Astrocyte (in vitro differentiated cells and primary cell): Measurements from ENCODE around the gene IL15. TPM values are rescaled to one million over a fixed set of nuclear protein-coding genes. Genes with fewer than 3 reads are reported as not detected.

Experiments used
- DNase-seq: peaks from one replicate; pipeline ENCODE4 v3.0.0-alpha.2; 2010; ENCODE audit warnings: low read depth
- FAIRE-seq: peaks from 2 replicates; lab custom pipeline; 2011; peaks lifted over from hg19 to GRCh38; lab: Jason Lieb, UNC
- H2AFZ ChIP-seq: 2 replicates; pipeline ENCODE4 v1.6.0; 2012; ENCODE audit warnings: low read depth, low read length, inconsistent platforms
- H3K27ac ChIP-seq: 2 replicates; pipeline ENCODE4 v1.5.1; 2011; ENCODE audit warnings: low read depth, low read length, inconsistent platforms
- H3K27me3 ChIP-seq: 2 replicates; pipeline ENCODE4 v1.6.0; 2011; ENCODE audit warnings: low read length, inconsistent platforms; ENCODE audit not compliant: insufficient read depth
- H3K36me3 ChIP-seq: 2 replicates; pipeline ENCODE4 v1.5.1; 2011; ENCODE audit warnings: low read length, inconsistent platforms; ENCODE audit not compliant: insufficient read depth
- H3K4me1 ChIP-seq: 2 replicates; pipeline ENCODE4 v1.5.1; 2011; ENCODE audit warnings: low read length, inconsistent platforms; ENCODE audit not compliant: insufficient read depth
- H3K4me2 ChIP-seq: 2 replicates; pipeline ENCODE4 v1.6.0; 2012; ENCODE audit warnings: low read length, inconsistent platforms
- H3K4me3 ChIP-seq: 2 replicates; pipeline ENCODE4 v1.5.1; 2011; ENCODE audit warnings: low read depth, mild to moderate bottlenecking, low read length, inconsistent platforms; ENCODE audit not compliant: insufficient read depth
- H3K79me2 ChIP-seq: 2 replicates; pipeline ENCODE4 v1.6.0; 2012; ENCODE audit warnings: mild to moderate bottlenecking, low read length, inconsistent platforms; ENCODE audit not compliant: insufficient read depth
- H3K9ac ChIP-seq: 2 replicates; pipeline ENCODE4 v1.6.0; 2012; ENCODE audit warnings: mild to moderate bottlenecking, low read length, inconsistent platforms
- H3K9me3 ChIP-seq: 2 replicates; pipeline ENCODE4 v1.5.1; 2012; ENCODE audit warnings: low read depth, mild to moderate bottlenecking, low read length, inconsistent platforms; ENCODE audit not compliant: insufficient read depth
- H4K20me1 ChIP-seq: 2 replicates; pipeline ENCODE4 v1.6.0; 2012; ENCODE audit warnings: low read length, inconsistent platforms; ENCODE audit not compliant: insufficient read depth
- H3K27ac Mint-ChIP-seq: one replicate; pipeline ENCODE4 v1.8.0; 2021; ENCODE audit warnings: mild to moderate bottlenecking, mixed read lengths; ENCODE audit not compliant: unreplicated experiment
- H3K27me3 Mint-ChIP-seq: one replicate; pipeline ENCODE4 v1.8.0; 2021; ENCODE audit warnings: low read depth, mixed read lengths; ENCODE audit not compliant: unreplicated experiment
- H3K36me3 Mint-ChIP-seq: one replicate; pipeline ENCODE4 v1.8.0; 2021; ENCODE audit warnings: low read depth, mixed read lengths; ENCODE audit not compliant: unreplicated experiment
- H3K4me1 Mint-ChIP-seq: one replicate; pipeline ENCODE4 v1.8.0; 2021; ENCODE audit warnings: low read depth, mixed read lengths; ENCODE audit not compliant: unreplicated experiment
- H3K4me3 Mint-ChIP-seq: one replicate; pipeline ENCODE4 v1.8.0; 2021; ENCODE audit warnings: mild to moderate bottlenecking, moderate library complexity, mixed read lengths; ENCODE audit not compliant: unreplicated experiment
- H3K9me3 Mint-ChIP-seq: one replicate; pipeline ENCODE4 v1.8.0; 2021; ENCODE audit warnings: mild to moderate bottlenecking, mixed read lengths; ENCODE audit not compliant: unreplicated experiment
- CTCF ChIP-seq: IDR thresholded peaks from 2 replicates; pipeline ENCODE4 v1.5.1; 2011; ENCODE audit warnings: low read depth, mild to moderate bottlenecking, inconsistent platforms, low read length, moderate library complexity; ENCODE audit not compliant: insufficient read depth
- EZH2 ChIP-seq: IDR thresholded peaks from 2 replicates; pipeline ENCODE4 v1.6.1; 2012; ENCODE audit warnings: mild to moderate bottlenecking, low read length, inconsistent platforms; ENCODE audit not compliant: insufficient read depth
- total RNA-seq: library from RNA; stranded (reverse); gene quantifications from 2 replicates; pipeline ENCODE4 v1.2.1, GENCODE V29; 2021

Gene IL15
- total RNA-seq, 1 donor from 2014 or later: 3.6 TPM

- Mint-ChIP-seq H3K4me1 (peaks cover 3% of the 10 kb centered on the region), H3K27ac (no peak overlapping the region), H3K4me3 (no peak overlapping the region), H3K9me3 (no peaks in the 10 kb centered on the region), H3K36me3 (peaks cover 2% of the 10 kb centered on the region), H3K27me3 (no peaks in the 10 kb centered on the region)
- DNase-seq: no peak
- Histone ChIP-seq H3K9me3 (no peaks in the 10 kb centered on the region), H2AFZ (no peak overlapping the region), H3K4me1 (no peaks in the 10 kb centered on the region), H3K4me3 (no peak overlapping the region), H3K79me2 (no peaks in the 10 kb centered on the region), H4K20me1 (no peaks in the 10 kb centered on the region), H3K27me3 (no peaks in the 10 kb centered on the region), H3K27ac (no peak overlapping the region), H3K36me3 (no peaks in the 10 kb centered on the region), H3K4me2 (no peak overlapping the region), H3K9ac (no peak overlapping the region)
- TF ChIP-seq EZH2: no peak
- TF ChIP-seq CTCF: no peak
- FAIRE-seq: no peak
These were observed 39.8 kb downstream of the IL15 start for GRCh38 chr4:141676087-141676670.

- FAIRE-seq (peak; percentile 34), DNase-seq (no peak)
- Histone ChIP-seq H3K4me3 (no peak overlapping the region), H3K27me3 (no peaks in the 10 kb centered on the region), H2AFZ (no peak overlapping the region), H3K4me2 (no peak overlapping the region), H3K9ac (no peak overlapping the region), H3K9me3 (no peaks in the 10 kb centered on the region), H3K4me1 (no peaks in the 10 kb centered on the region), H4K20me1 (no peaks in the 10 kb centered on the region), H3K27ac (no peak overlapping the region), H3K79me2 (no peaks in the 10 kb centered on the region), H3K36me3 (no peaks in the 10 kb centered on the region)
- no peak for TF ChIP-seq EZH2
- Mint-ChIP-seq H3K9me3 (no peaks in the 10 kb centered on the region), H3K4me1 (peaks cover 3% of the 10 kb centered on the region), H3K4me3 (no peak overlapping the region), H3K36me3 (peaks cover 2% of the 10 kb centered on the region), H3K27me3 (no peaks in the 10 kb centered on the region), H3K27ac (no peak overlapping the region)
These were observed 43.7 kb downstream of the IL15 start for GRCh38 chr4:141680060-141680459.

DNA sequence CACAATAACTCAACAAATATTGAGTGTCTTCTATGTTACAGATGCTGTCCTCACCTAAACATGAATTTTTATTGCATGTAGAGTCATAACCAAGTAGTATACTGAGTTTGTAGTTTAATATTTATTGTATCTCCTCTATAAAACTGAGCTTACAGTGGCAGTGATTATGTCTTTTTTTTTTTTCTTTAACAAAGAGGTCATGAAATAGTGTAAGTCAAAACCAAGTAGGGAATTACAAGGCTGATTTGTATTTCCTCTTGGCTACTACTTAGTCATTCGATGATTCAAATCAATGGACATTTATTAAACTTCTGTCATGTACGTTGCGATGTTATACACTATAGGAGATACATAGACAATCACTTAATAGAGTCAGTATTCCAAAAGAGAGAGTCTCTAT is 48.4 kb downstream of the IL15 start:
- no peak overlapping the region for H2AFZ ChIP-seq
- no peaks in the 10 kb centered on the region for H3K36me3 ChIP-seq
- H3K4me3 ChIP-seq: no peak overlapping the region
- Mint-ChIP-seq H3K4me1 (no peaks in the 10 kb centered on the region), H3K9me3 (no peaks in the 10 kb centered on the region), H3K4me3 (no peak overlapping the region), H3K27ac (no peak overlapping the region), H3K27me3 (no peaks in the 10 kb centered on the region), H3K36me3 (peaks cover 3% of the 10 kb centered on the region)
- H3K9ac ChIP-seq: no peak overlapping the region
- H4K20me1 ChIP-seq: no peaks in the 10 kb centered on the region
- no peak overlapping the region for H3K4me2 ChIP-seq
- H3K27ac ChIP-seq: no peak overlapping the region
- H3K9me3 ChIP-seq: no peaks in the 10 kb centered on the region
- no peaks in the 10 kb centered on the region for H3K27me3 ChIP-seq
- no peaks in the 10 kb centered on the region for H3K79me2 ChIP-seq
- FAIRE-seq: peak; percentile 34
- H3K4me1 ChIP-seq: no peaks in the 10 kb centered on the region
- DNase-seq: peak; percentile 52
- TF ChIP-seq CTCF (no peak), EZH2 (no peak)
